Measurements from ENCODE around the gene WIPF2.

WIPF2 gene

GRCh38 chr17:40312893-40313667, 94.0 kb downstream of the WIPF2 start:
- peak; percentile 24 for FAIRE-seq
- DNase-seq (ENCODE audit: low spot score): no peak

- FAIRE-seq (no peak), DNase-seq (ENCODE audit: low spot score) (peak; percentile 49)
Measured at GRCh38 chr17:40313668-40314583, 94.8 kb downstream of the WIPF2 start.

GRCh38 chr17:40314584-40314956, 95.5 kb downstream of the WIPF2 start:
- FAIRE-seq: peak; percentile 90
- peak; percentile 96 for DNase-seq (ENCODE audit: low spot score)

GRCh38 chr17:40315206-40315605, 96.1 kb downstream of the WIPF2 start:
- FAIRE-seq: no peak
- DNase-seq (ENCODE audit: low spot score): no peak

- DNase-seq (ENCODE audit: low spot score): no peak
- FAIRE-seq: no peak
Measured at GRCh38 chr17:40315678-40316570, 96.8 kb downstream of the WIPF2 start.

- peak; percentile 51 for DNase-seq (ENCODE audit: low spot score)
- no peak for FAIRE-seq
Measured at GRCh38 chr17:40316571-40317344, 97.7 kb downstream of the WIPF2 start.

GRCh38 chr17:40317345-40317873, 98.3 kb downstream of the WIPF2 start:
- no peak for FAIRE-seq
- peak; percentile 50 for DNase-seq (ENCODE audit: low spot score)

- peak; percentile 24 for FAIRE-seq
Measured at GRCh38 chr17:40317880-40318829, 99.1 kb downstream of the WIPF2 start.

GRCh38 chr17:40318830-40319391, 99.8 kb downstream of the WIPF2 start:
- no peak for FAIRE-seq
- no peak for DNase-seq (ENCODE audit: low spot score)

More at GRCh38 chr17:40317880-40318829, 99.1 kb downstream of the WIPF2 start:
- peak; percentile 90 for DNase-seq (ENCODE audit: low spot score)

GRCh38 chr17:40319651-40320540, 100.8 kb downstream of the WIPF2 start:
- no peak for FAIRE-seq

GRCh38 chr17:40320756-40321523, 101.8 kb downstream of the WIPF2 start:
- FAIRE-seq: no peak

More at GRCh38 chr17:40319651-40320540, 100.8 kb downstream of the WIPF2 start:
- DNase-seq (ENCODE audit: low spot score): peak; percentile 10

GRCh38 chr17:40321524-40321929, 102.4 kb downstream of the WIPF2 start:
- no peak for DNase-seq (ENCODE audit: low spot score)

More at GRCh38 chr17:40320756-40321523, 101.8 kb downstream of the WIPF2 start:
- no peak for DNase-seq (ENCODE audit: low spot score)

GRCh38 chr17:40321961-40322357, 102.9 kb downstream of the WIPF2 start:
- DNase-seq (ENCODE audit: low spot score) (no peak), FAIRE-seq (no peak)

More at GRCh38 chr17:40321524-40321929, 102.4 kb downstream of the WIPF2 start:
- no peak for FAIRE-seq

GRCh38 chr17:40322358-40323315, 103.5 kb downstream of the WIPF2 start:
- FAIRE-seq: no peak

More at GRCh38 chr17:40322358-40323315, 103.5 kb downstream of the WIPF2 start:
- DNase-seq (ENCODE audit: low spot score): peak; percentile 85
